HFF-Myc (cell line): ENCODE data around the gene SEPTIN3.

Source experiments
- DNase-seq: peaks from one replicate; pipeline ENCODE4 v3.0.0-alpha.2; 2011; ENCODE audit warnings: low read depth; ENCODE audit errors: extremely low read depth
- H3K4me3 ChIP-seq: replicated peaks from 2 replicates; pipeline ENCODE4 v1.5.1; 2011; ENCODE audit warnings: low read depth, mild to moderate bottlenecking, control low read depth, low read length
- TF ChIP-seq, protein P1 (sequence below): IDR thresholded peaks from 2 replicates; pipeline ENCODE4 v1.5.1; 2012; ENCODE audit warnings: mild to moderate bottlenecking, low read depth, low read length, control low read depth; ENCODE audit errors: missing control alignments

SEPTIN3 gene

DNA sequence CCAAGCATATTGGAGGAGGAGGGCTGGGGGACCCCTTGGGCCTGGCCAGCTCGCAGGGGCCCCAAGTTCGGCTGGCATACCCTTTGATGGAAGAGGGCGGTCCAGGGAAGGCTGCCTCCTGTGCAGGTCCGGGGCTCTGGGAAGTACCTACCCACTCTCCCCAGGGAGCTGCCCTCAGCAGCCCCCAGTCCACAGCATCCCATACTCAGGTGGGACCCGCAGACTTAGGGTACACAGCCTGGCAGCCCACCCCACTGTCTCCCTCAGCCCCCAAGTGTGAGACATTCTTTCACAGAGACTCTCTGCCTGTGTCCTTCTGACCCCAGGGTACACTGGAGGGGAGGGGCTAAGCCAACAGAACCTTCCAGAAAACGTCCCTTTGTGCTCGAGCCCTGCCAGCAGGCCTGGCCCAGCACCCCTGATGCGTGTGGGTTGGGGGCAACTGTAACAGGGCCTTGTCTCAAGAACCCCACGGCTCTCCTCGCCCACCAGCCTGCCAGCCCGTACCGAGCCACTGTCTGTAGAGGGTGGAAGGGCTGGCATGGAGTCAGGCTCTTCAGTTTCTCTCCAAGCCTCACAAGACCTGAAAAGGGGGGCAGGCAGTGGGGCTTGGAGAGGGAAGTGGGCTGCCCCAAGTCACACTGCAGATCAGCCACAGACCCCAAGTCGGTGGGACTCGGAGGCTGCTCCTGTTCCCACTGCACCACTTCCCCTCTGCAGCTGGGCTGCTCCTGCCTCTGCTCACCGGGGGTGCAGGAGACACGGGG lies 35.6 kb upstream of the SEPTIN3 start:
- TF ChIP-seq, protein P1, sequence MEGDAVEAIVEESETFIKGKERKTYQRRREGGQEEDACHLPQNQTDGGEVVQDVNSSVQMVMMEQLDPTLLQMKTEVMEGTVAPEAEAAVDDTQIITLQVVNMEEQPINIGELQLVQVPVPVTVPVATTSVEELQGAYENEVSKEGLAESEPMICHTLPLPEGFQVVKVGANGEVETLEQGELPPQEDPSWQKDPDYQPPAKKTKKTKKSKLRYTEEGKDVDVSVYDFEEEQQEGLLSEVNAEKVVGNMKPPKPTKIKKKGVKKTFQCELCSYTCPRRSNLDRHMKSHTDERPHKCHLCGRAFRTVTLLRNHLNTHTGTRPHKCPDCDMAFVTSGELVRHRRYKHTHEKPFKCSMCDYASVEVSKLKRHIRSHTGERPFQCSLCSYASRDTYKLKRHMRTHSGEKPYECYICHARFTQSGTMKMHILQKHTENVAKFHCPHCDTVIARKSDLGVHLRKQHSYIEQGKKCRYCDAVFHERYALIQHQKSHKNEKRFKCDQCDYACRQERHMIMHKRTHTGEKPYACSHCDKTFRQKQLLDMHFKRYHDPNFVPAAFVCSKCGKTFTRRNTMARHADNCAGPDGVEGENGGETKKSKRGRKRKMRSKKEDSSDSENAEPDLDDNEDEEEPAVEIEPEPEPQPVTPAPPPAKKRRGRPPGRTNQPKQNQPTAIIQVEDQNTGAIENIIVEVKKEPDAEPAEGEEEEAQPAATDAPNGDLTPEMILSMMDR = no peak
- no peak overlapping the region for H3K4me3 ChIP-seq
- DNase-seq = no peak

DNA sequence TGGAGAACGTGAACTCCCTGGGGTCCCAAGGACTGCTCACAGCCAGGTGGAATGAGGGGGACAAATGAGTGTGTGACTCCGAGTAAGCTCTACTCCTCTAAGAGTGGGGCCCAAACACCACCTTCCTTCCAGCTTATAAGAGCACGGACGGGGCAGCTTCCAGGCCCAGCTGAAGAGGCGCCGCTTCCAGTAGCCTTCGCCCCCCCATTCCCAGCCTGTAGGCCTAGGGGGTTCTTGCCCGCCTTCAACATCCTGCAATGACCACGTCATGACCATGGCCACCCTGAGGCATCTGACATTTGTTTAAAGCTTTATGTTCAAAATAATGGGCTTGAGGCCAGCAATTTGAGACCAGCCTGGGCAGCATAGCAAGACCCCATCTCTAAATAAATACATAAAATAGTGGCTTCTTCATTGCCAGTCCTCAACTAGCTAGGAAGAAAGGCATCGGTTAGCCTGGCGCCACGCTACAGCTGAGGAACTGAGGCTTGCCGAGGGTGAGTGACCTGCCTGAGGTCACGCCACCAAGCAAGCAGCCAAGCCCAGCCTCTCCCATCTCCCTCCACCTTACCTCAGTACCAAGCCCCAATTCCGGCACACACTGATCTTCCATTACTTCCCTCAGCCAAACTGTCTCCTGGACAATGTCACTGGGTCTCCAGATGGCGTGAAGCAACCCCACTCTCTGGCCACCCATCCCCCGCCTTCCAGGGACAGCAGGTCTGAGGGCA lies 34.8 kb upstream of the SEPTIN3 start:
- DNase-seq = no peak
- TF ChIP-seq, protein P1 = no peak
- H3K4me3 ChIP-seq = no peak overlapping the region

DNA sequence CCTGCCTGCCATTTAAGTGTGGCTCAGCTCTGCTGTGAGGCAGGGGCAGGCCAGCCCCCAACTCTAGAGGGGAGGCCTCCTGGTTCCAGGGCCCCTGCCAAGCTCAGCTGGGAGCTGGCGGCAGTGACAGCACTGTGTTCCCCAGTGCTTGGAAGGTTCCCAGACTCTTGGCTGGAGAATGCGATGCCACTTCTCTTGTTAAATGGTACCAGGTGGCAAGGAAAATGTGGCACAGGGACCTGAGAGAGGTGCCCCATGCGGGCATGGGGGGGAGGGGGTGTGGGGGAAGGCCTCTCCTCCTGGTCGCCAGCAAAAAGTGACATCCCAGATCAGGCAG lies 34.3 kb upstream of the SEPTIN3 start:
- no peak for DNase-seq
- TF ChIP-seq, protein P1 = no peak
- no peak overlapping the region for H3K4me3 ChIP-seq

DNA sequence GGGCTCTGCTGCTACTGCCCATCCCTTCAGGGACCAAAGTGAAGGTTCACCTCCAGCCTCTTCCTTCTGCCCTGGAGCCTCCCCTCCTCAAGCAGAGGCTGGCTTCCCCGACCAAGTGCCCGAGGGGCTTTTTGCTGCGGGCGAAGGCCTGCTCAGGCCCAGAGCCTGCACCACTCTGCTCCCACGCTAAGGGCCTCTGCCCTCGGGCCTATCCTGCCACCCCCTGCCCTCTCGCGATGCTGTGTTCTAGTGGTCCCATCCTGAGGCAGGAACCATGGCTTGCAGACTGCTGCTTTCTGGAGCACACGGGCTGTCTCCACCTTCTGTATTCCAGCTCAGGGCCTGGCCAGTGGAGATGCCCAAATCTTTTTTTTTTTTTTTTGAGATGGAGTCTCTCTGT lies 33.7 kb upstream of the SEPTIN3 start:
- DNase-seq = no peak
- no peak overlapping the region for H3K4me3 ChIP-seq
- TF ChIP-seq, protein P1 = no peak

DNA sequence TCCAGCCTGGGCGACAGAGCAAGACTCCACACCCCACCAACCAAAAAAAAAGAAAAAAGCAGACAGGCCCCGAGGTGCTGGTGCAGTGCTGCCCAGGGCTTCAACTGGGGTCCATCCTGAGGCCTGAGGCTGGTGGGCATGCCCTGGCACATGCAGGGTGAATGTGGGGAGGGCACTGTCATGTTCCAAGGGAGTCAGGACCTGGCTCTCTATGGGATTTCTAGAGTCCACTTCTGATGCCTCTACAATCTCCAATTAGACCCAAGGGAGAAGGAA lies 32.4 kb upstream of the SEPTIN3 start:
- no peak overlapping the region for H3K4me3 ChIP-seq
- no peak for DNase-seq
- TF ChIP-seq, protein P1 = no peak

DNA sequence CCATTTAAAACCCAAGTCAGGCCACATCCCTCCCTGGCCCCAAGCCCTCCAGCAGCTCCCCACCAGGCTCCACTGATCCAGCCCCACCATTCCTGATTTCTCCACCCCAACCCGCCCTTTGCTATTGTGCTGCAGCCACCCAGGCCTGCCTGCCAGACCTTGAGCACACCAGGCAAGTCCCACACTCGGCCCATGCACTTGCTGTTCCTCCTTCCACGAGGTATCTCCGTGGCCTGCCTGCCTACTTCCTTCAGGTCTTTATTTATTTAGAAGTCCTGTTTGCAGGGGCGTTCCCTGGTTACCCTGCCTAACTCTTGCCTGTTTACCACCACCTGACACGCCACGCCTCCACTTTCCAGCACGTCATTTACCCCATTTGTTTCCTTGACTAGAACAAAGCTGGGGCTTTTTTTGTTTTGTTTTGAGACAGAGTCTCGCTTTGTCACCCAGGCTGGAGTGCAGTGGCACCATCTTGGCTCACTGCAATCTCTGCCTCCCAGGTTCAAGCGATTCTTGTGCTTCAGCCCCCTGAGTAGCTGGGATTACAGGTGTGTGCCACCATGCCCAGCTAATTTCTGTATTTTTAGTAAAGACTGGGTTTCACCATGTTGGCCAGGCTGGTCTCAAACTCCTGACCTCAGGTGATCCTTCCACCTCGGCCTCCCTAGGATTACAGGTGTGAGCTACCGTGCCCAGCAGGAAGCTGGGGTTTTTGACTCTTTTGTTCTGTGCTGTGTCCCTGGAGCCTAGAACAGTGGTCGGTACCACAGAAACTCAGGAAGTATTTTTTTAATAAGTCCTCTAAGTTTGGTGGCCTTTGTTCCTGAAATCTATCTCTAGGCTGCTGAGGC lies 29.0 kb upstream of the SEPTIN3 start:
- no peak overlapping the region for H3K4me3 ChIP-seq
- TF ChIP-seq, protein P1 = no peak
- no peak for DNase-seq
